ENCODE data around the gene TMEM163.
"Not testable (repeated sequence)": the region's sequence is repeated elsewhere in the genome, so short reads cannot be mapped to it uniquely, and the experiment has no call there.

TMEM163 gene

DNA sequence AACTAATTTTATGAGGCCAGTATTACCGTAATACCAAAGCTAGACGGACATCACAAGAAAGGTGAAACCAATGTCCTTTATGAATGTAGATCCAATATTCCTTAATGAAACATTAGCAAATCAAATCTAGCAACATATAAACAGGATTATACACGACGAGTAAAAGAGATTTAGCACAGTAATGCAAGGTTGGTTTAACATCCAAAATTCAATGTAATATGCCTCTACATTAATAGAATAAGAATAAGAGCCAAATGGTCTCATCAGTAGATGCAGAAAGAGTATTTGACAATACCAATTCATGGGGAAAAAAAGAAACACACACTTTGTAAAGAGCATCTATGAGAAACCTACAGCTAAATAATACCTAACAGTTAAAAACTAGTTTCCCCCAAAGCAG, 99.5 kb downstream of the TMEM163 start:
- no peak for DNase-seq
- TF ChIP-seq POLR2A (IDR thresholded peaks at IDR 0.05; ENCODE audit: low read length) (no peak), GATA1 (IDR thresholded peaks at IDR 0.05; ENCODE audit: low read depth, low read length) (no peak)

DNA sequence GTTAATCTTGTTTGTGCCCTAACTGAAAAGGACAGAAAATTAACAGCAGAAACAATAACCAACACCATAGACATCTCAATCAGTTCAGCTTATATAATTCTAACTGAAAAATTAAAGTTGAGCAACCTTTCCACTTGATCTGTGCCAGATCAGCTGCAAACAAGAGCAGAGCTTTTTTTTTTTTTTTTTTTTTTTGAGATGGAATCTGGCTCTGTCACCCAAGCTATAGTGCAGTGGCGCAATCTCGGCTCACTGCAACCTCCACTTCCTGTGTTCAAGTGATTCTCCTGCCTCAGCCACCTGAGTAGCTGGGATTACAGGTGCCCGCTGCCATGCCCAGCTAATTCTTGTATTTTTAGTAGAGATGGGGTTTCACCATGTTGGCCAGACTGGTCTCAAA, 103.3 kb downstream of the TMEM163 start:
- DNase-seq, result not testable (repeated sequence)

DNA sequence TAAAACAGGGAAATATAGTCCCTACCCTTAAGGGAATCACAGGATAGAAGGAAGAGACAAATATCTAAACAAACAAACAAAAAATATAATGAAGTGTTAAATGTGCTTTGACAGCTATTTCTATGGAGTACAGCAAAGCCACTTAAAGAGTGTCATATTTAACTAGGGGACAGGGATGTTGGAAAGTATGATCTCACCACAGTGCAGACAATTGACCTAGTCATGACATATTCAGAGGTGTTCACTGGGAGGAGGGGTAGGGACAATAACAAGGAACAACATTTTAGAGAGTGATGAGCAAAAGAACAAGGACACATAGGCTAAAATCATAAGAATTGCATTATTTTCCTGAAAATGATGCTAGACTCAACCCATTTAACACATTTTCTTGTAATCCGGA, 107.5 kb downstream of the TMEM163 start:
- TF ChIP-seq POLR2A (IDR thresholded peaks at IDR 0.05; ENCODE audit: low read length), result no peak
- no peak for TF ChIP-seq GATA1 (IDR thresholded peaks at IDR 0.05; ENCODE audit: low read depth, low read length)
- no peak for DNase-seq

DNA sequence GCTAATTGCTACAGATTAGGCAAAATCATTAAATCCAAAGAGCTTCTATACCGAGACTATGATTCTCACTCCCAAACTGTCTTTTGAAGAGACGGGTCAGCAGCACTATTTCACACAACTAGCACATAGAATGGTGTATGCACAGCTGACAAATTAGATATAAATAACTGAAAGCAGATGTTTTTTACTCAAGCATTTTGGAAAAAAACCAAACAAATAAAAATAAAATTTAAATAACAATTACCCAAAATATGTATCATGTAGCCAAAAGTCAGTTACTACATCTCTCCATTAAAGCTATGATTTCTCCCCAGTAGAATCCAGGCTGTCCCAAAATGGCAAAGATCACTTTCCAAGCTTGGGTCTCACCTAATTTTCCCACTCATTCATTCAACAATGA, 107.9 kb downstream of the TMEM163 start:
- TF ChIP-seq GATA1 (IDR thresholded peaks at IDR 0.05; ENCODE audit: low read depth, low read length) (no peak), POLR2A (IDR thresholded peaks at IDR 0.05; ENCODE audit: low read length) (no peak)
- DNase-seq, result no peak

DNA sequence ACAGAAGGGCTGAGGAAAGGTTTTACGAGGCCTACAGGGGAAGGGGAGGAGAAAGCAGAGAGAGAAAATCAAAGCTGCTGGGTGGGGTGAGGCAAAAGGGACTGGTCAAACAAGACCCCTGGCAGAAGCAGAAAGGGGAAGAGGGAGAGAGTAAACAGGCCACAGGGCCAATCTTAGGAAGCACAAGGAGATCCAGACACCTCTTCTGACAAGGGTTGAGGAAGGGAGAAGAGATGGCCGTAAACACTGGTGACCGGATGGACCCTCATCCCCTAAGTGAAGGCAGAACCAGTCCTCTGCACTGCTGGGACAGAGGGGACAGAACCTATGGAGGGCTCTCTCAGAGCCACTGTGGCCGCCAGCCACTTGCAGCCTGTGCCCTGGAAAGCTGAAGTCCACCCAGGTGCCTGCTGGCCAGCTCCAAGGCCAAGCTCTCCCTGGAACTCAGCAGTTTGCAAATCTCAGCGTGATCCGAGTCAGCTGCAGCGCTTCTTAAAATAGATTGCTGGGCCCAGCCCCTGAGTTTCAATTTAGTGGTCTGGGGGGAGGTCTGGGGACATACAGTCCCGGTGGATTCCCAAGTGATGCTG, 108.8 kb downstream of the TMEM163 start:
- TF ChIP-seq POLR2A (IDR thresholded peaks at IDR 0.05; ENCODE audit: low read length), result no peak
- no peak for TF ChIP-seq GATA1 (IDR thresholded peaks at IDR 0.05; ENCODE audit: low read depth, low read length)
- no peak for DNase-seq

DNA sequence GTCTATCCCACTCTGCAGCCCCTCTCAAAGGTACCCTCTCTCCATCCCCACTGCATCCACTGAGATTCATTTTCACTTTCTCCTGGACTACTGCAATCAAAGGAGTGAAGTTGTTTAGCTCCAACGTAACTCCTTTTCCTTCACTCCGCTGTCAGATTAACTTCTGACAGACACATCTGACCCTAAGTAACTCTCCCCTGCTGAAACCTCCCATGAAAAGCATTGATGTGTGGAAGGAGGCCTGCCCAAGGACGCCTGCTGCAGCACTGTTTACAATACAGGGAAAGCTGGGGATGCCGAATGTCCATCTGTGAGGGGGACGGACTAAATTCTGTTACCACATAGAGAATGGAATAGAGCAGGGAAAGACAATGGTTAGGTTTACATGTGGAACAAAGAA, 114.8 kb downstream of the TMEM163 start:
- DNase-seq, result no peak
- no peak for TF ChIP-seq POLR2A (IDR thresholded peaks at IDR 0.05; ENCODE audit: low read length)
- no peak for TF ChIP-seq GATA1 (IDR thresholded peaks at IDR 0.05; ENCODE audit: low read depth, low read length)

DNA sequence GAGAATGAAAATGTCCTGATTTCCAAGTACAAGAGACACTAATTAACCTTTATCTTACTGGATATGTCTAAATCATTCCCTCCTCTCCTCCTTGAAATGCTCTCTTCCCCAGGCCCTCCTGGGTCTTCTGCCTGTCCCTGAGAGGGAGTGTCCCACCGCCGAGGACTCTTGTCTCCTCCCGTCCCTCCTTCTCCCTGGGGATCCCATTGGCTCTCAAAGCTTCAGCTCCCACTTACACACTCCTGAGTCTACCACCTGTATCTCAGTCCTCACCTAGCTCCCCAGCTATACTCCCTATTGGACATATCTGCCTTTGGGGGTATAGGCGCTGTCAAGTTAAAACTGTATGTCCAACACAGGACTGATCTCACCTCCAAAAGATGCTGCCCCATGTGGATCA, 116.1 kb downstream of the TMEM163 start:
- TF ChIP-seq GATA1 (IDR thresholded peaks at IDR 0.05; ENCODE audit: low read depth, low read length), result no peak
- no peak for TF ChIP-seq POLR2A (IDR thresholded peaks at IDR 0.05; ENCODE audit: low read length)
- DNase-seq, result no peak

DNA sequence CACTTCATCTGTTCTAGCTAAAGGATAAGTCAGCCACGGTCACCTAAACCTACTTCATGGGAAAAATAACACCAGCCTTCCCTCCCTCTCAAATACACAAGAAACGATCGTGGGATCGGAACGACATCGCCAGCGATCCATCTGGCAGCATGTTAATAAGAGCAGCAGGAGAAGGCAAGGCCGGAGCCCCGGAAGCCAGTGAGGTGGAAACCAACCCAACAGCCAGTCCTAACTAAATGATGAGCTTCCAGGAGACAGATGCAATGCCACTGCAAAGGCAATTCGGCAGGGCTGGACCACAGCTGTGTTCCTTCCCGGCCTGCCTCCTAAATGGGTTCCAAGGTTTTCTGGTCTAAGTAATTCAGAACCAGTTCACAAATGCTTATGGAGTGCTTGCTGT, 117.5 kb downstream of the TMEM163 start:
- no peak for DNase-seq
- TF ChIP-seq GATA1 (IDR thresholded peaks at IDR 0.05; ENCODE audit: low read depth, low read length), result no peak
- TF ChIP-seq POLR2A (IDR thresholded peaks at IDR 0.05; ENCODE audit: low read length), result no peak

DNA sequence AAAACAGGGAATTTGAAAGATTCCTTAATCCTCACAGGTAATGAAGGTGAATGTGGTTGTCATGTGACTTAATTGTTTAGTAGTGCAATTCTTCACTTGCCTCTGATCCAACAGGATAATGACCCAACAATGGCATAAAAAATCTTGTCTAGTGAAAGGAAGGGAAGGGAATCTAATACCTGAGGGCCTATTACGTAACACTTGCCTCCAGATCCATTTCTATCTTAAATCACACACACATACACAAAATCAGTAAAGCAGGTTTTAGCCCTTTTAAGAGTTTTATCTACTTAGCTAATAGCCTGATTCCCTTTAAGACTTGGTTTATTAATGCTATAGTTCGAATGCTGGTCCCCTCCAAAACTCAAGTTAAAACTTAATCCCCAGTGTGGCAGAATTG, 118.6 kb downstream of the TMEM163 start:
- TF ChIP-seq POLR2A (IDR thresholded peaks at IDR 0.05; ENCODE audit: low read length) (no peak), GATA1 (IDR thresholded peaks at IDR 0.05; ENCODE audit: low read depth, low read length) (no peak)
- no peak for DNase-seq

DNA sequence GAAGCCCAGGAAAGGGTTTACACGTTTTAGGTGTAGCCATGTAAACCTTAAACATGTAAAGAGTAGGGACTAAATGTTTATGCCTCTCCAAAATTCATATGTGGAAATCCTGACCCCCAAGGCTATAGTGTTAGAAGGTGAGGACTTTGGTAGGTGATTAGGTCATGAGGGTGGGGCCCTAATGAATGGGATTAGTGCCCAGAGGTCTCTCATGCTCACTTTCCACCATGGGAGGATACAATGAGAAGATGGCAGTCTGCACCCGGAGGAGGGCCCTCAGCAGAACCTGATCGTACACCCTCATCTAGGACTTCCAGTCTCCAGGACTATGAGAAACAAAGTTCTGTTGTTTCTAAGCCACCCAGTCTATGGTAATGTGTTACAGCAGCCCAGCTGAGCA, 119.6 kb downstream of the TMEM163 start:
- no peak for TF ChIP-seq GATA1 (IDR thresholded peaks at IDR 0.05; ENCODE audit: low read depth, low read length)
- no peak for DNase-seq

DNA sequence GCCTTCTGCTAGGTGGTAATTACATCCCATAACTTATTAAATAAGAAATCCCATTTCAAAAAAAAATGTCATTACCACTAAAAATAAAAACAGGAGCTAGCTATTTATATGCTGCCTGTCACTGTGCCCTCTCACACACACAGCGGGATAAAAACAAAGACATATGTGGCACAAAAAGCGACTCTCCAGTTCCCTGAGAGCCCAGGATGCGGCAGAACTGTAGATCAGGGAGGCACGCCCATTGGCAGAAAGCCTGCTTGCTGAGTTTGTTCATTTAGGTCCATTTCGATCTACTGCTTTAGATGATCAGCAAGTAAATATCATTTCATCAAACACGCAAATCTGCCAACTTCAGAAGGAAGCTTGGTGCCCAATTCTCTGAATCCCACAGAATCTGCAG, 124.4 kb downstream of the TMEM163 start:
- no peak for DNase-seq
- TF ChIP-seq GATA1 (IDR thresholded peaks at IDR 0.05; ENCODE audit: low read depth, low read length) (no peak), POLR2A (IDR thresholded peaks at IDR 0.05; ENCODE audit: low read length) (no peak)

DNA sequence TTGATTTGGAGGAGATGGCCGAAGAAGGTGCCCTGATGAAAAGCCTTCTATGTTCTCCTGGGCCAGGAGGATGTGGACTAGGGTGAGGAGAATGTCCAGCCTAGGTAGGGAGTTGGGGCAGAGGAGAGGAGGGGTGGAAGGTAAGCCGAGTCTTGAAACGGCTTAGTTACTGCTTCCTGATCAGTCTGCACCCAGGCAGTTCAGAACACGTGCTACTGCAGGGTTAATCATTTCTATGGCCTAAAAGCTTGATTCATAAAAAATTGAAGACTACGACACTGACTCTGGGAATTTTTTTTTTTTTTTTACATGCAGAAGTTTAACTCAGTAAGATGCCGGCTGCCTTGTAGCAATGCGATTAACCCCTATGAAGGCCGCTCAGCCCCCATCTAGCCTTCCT, 125.3 kb downstream of the TMEM163 start:
- TF ChIP-seq POLR2A (IDR thresholded peaks at IDR 0.05; ENCODE audit: low read length), result no peak
- no peak for DNase-seq

DNA sequence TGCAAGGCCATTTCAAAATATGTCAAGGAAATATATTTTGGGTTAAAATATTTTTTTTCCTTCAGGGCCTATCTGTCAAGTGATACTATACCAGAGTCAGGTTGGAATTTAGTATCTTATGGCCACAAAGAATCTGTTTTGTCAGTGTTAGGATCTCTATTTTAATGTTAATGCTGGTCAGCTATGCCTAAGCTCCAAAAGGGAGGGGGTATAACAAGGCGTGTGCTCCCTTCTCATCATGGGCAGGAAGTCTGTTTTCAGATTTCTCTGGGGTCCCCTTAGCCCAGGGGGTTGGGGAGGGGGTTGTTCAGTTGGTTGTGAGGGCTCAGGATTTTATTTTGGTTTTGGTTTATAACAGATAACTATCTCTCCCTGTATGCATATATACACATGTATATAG, 126.4 kb downstream of the TMEM163 start:
- TF ChIP-seq GATA1 (IDR thresholded peaks at IDR 0.05; ENCODE audit: low read depth, low read length) (no peak), POLR2A (IDR thresholded peaks at IDR 0.05; ENCODE audit: low read length) (no peak)
- DNase-seq, result no peak

DNA sequence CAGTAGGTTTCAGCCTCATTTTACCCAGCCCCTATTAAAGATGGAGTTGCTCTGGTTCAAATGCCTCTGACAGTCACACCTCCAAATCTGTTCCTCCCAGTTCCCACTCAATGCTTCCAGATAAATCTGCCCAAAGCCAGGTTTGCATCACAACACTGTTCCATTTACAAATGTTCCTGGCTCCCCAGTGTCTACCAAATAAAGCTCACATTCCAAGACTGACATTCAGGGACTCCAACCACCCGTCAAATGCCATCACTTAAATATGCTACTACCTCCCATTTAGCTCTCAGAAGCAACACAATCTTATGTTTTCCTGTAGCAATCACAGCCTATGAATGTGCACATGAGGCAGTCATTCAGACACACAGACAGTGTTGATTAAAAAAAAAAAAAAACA, 127.3 kb downstream of the TMEM163 start:
- no peak for TF ChIP-seq GATA1 (IDR thresholded peaks at IDR 0.05; ENCODE audit: low read depth, low read length)
- no peak for TF ChIP-seq POLR2A (IDR thresholded peaks at IDR 0.05; ENCODE audit: low read length)

DNA sequence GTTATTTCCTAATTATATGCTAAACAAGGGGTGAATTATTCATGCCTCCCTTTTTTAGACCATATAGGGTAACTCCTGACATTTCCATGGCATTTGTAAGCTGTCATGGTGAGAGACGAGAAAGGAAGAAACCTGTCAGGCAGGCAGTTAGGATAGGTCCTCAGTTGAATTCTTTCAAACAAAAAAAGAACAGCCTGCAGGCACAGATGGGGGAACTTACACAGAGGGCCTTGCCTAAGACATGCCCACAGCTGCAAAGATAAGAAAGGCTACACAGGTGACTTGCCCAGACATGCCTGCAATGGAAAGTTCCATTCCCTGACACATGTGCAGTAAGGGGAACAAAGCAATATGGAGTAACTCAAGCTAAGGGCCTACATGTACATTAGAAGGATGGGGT, 128.1 kb downstream of the TMEM163 start:
- TF ChIP-seq GATA1 (IDR thresholded peaks at IDR 0.05; ENCODE audit: low read depth, low read length), result no peak
- TF ChIP-seq POLR2A (IDR thresholded peaks at IDR 0.05; ENCODE audit: low read length), result no peak
- DNase-seq, result no peak

More for the DNA sequence above, 127.3 kb downstream of the TMEM163 start:
- DNase-seq, result no peak

DNA sequence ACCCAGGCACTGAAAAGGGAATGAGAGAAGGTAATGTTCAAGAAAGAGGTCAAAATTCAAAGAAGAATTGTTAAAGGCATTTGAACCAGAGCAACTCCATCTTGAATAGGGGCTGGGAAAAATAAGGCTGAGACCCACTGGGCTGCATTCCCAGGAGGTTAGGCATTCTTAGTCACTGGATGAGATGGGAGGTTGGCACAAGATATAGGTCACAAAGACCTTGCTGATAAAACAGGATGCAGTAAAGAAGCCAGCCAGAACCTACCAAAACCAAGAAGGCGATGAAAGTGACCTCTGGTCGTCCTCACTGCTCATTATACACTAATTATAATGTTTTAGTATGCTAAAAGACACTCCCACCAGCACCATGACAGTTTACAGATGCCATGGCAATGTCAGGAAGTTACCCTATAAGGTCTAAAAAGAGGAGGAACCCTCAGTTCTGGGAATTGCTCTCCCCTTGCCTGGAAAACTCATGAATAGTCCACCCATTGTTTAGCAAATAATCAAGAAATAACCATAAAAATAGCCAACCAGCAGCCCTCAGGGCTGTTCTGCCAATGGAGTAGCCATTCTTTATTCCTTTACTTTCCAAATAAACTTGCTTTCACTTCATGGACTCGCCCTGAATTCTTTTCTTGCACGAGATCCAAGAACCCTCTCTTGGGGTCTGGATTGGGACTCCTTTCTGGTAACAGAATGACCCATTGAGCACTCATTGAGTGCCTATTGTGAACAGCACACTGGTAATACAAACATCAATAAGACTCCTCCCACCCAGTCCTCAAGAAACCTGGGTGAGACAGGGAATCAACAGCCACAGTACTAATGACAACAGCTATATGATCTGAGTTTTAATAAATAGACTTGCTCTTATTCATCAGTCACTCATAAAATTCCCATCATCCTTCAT, 129.4 kb downstream of the TMEM163 start:
- not testable (repeated sequence) for DNase-seq
